GM15510 (cell line): ENCODE results near the gene TMBIM6.

ENCODE experiments used
- POLR2A ChIP-seq: IDR thresholded peaks from 3 replicates; pipeline ENCODE4 v1.6.1; 2011; ENCODE audit warnings: borderline replicate concordance; ENCODE audit not compliant: insufficient read length; ENCODE audit errors: extremely low read depth

TMBIM6 gene

GRCh38 chr12:49716553-49716952, 24.8 kb upstream of the TMBIM6 start:
- no peak for TF ChIP-seq POLR2A

- TF ChIP-seq POLR2A, result no peak
Observed at GRCh38 chr12:49720214-49720613, 21.1 kb upstream of the TMBIM6 start.

- no peak for TF ChIP-seq POLR2A
Observed at GRCh38 chr12:49728446-49728845, 12.9 kb upstream of the TMBIM6 start.

- no peak for TF ChIP-seq POLR2A
Observed at GRCh38 chr12:49730050-49730449, 11.3 kb upstream of the TMBIM6 start.

GRCh38 chr12:49730568-49731101, 10.7 kb upstream of the TMBIM6 start:
- TF ChIP-seq POLR2A, result no peak

GRCh38 chr12:49733219-49734017, 7.9 kb upstream of the TMBIM6 start:
- no peak for TF ChIP-seq POLR2A

- TF ChIP-seq POLR2A, result peak; percentile 36
Observed at GRCh38 chr12:49741882-49742620, 694 bp downstream of the TMBIM6 start.

GRCh38 chr12:49744363-49744885, 3.1 kb downstream of the TMBIM6 start:
- TF ChIP-seq POLR2A, result no peak

GRCh38 chr12:49748306-49748705, 6.9 kb downstream of the TMBIM6 start:
- no peak for TF ChIP-seq POLR2A

- TF ChIP-seq POLR2A, result no peak
Observed at GRCh38 chr12:49748800-49749199, 7.4 kb downstream of the TMBIM6 start.

- no peak for TF ChIP-seq POLR2A
Observed at GRCh38 chr12:49750027-49750995, 9.0 kb downstream of the TMBIM6 start.

- TF ChIP-seq POLR2A, result no peak
Observed at GRCh38 chr12:49750996-49751393, 9.6 kb downstream of the TMBIM6 start.

- TF ChIP-seq POLR2A, result no peak
Observed at GRCh38 chr12:49761677-49762467, 20.5 kb downstream of the TMBIM6 start.
